Head of caudate nucleus (tissue), 42 donors: ENCODE results near the gene BCL2L13.

Experiments used
- DNase-seq, 42 donors: peaks; one replicate each; pipeline versions ENCODE4 v3.0.0 to v3.0.0-alpha.2; 2020 to 2021; ENCODE audit warnings: mixed read lengths in 7 of 42
- intact Hi-C: fragments of 100-400 bp; cut with DNase I; formaldehyde crosslinking; loops from one replicate; pipeline ENCODE4 v1.15.0; 2022

Gene BCL2L13, protein sequence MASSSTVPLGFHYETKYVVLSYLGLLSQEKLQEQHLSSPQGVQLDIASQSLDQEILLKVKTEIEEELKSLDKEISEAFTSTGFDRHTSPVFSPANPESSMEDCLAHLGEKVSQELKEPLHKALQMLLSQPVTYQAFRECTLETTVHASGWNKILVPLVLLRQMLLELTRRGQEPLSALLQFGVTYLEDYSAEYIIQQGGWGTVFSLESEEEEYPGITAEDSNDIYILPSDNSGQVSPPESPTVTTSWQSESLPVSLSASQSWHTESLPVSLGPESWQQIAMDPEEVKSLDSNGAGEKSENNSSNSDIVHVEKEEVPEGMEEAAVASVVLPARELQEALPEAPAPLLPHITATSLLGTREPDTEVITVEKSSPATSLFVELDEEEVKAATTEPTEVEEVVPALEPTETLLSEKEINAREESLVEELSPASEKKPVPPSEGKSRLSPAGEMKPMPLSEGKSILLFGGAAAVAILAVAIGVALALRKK

DNA sequence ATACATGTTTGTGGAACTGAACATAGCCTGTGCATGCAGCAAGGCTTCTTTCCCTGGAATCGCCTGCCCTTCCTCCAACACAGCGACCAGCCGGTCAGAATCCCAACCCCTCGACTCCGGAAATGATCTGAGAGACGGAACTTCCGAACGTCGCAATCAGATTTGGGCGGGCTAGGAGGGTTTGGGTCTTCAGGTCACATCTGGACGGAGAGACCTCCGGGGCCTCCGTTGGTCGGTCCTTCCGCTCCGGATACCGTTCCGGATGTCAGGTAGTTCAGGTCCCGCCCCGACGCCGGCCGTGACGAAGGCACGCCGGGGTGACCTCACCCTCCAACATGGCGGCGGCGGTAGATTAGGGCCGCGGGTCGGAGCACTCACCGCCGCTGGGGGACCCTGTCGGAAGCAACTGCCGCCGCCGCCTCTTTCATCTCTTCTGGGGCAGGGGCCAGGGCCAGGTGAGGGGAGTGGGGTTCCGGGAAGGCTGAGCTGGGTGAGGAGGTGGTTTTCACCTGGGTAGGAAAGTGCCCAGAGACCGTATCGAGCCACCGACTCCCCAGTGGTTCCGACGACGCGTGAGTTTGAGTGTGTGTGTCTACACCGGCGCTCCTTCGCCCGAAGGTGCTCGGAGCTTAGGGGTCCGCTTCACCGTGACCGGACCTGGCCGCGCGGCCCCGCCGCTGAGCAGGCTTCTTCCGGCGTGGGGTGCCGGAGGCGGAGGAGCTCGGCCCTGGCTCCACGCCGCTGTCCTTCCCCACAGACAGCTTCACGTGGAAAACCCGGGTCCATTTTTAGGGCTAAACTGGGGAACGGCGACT, at the start of gene BCL2L13:
TSS of gene BCL2L13 (plus strand) at position 326 of the 815 bp plus-strand sequence. CDS start 16,955 bp downstream, outside the sequence.
- intact Hi-C loops, result loop anchor here (2.0 kb wide), 1 partner anchor 76 kb away; the partner anchor contains the start of gene SLC25A18
- DNase-seq, result peak; percentile 84 to 97 (median 92)

GRCh38 chr22:17589810-17590375, 48.7 kb upstream of the BCL2L13 start:
- intact Hi-C loops, result no loop called here
- peak in 4 of 42 donors; percentile 10 to 34 (median 16) for DNase-seq

DNA sequence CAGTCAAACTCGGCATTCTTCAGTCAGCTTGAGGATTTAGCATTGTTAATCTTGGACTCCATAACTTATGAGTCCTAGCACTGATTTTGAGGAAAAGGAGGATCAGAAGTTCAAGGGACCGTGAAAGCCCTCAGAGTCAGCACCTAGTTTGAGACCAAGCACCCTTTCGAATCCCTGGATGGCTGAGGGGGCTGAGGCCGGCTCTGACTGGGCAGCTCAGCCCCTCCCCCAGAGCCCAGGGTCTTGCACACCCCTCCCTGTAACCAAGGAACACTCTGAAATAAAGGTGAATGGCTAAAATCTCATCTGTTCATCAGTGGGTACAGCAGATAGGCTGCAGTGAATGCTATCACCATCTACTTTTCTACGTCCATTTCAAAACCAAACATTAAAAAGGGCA, 48.0 kb upstream of the BCL2L13 start:
- intact Hi-C loops, result no loop called here
- DNase-seq, result peak in 2 of 42 donors; percentile 5 to 22

DNA sequence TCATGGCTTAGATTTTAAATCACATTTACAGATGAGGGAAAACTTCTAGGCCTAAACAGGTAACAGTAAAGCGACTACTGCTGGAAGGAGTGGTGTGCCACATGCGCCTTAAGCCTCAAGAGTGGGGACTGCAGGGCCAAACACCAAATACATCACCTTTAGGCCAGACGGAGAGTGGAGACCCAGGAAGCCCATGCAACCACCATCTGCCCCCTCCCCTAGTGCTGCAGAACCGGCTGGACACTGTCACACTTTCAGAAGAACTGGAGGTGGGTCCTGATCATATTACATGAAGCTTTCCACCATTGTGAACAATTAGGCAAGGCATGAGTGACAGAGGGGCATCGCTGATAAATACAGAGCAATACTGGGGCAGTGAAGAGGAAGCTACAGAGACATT, 46.4 kb upstream of the BCL2L13 start:
- DNase-seq, result peak in 3 of 42 donors; percentile 4 to 32 (median 26)
- intact Hi-C loops, result no loop called here

DNA sequence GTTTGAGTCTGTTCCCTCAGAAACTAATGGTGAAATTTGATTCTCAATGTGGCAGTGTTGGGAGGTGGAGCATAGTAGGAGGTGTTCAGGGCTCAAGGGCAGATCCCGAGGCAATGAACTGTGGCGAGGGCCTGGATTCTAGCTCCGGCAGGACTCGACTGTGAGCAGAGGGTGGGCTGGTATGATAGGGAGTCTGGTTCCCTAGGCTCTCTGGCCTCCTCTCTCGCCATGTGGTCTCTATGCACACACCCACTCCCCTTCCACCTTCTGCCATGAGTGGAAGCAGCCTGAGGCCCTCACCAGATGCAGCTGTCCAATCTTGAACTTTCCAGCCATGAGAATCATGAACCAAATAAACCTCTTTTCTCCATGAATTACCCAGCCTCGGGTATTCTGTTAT, 42.3 kb upstream of the BCL2L13 start:
- intact Hi-C loops, result no loop called here
- peak in 1 of 42 donors; percentile 22 for DNase-seq

- DNase-seq, result no peak
- intact Hi-C loops, result no loop called here
Measured at GRCh38 chr22:17597217-17597616, 41.3 kb upstream of the BCL2L13 start.

DNA sequence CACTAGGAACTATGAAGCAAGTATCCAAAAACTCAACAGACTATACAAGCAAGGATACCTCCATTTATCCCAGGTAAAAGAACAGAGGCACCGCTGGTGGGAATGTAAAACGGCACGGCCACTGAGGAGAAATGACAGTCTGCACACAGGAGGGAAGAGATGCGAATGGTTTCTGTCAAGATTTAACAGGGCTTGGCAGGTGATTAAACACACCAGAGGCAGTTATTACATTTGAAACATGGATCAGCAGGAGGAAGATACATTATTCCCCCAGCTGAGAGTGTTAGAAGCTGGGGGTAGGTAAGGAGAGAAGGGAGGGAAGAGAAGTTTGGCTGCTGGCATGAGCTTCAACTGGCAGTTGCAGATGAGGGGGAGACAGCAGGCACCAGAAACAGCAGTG, 40.2 kb upstream of the BCL2L13 start:
- intact Hi-C loops, result no loop called here
- DNase-seq, result no peak

DNA sequence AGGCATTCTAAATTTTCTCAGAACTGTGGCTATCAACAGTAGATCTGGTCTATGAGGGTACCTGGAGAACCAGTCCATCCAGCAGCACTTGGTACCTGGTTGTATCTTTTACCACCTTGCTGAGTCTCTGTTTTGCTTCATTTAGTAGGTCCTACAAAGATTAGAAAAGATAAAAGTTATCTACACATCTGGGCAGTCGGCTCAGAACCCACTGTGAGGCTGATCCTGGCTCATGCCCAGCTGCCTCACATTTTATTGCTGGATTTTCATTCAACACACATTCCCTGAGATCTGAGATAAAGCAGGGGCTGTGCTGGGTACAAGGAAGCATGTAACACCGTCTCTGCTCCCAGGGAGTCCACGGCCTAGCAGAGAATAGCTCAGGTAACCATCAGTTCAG, 37.5 kb upstream of the BCL2L13 start:
- DNase-seq, result no peak
- intact Hi-C loops, result no loop called here

GRCh38 chr22:17603668-17604067, 34.9 kb upstream of the BCL2L13 start:
- intact Hi-C loops, result no loop called here
- no peak for DNase-seq

DNA sequence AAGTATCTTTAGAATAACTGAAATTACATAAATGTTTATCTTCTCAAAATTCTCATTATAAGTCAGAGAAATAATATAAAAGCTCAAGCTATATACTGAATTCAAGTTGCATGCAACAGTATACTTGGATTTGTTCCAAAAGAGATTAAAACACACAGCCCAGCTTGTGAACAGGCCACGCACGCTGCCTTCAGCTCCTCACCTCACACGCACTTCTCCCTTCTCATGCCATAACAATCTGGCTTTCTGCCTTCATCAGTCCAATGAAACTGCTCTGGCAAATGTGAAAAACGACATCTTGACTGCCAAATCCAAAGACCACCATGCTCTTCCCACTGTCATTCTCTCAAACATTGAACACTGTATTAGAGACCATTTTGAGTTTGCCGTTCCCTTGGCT, 32.1 kb upstream of the BCL2L13 start:
- DNase-seq, result no peak
- intact Hi-C loops, result no loop called here

DNA sequence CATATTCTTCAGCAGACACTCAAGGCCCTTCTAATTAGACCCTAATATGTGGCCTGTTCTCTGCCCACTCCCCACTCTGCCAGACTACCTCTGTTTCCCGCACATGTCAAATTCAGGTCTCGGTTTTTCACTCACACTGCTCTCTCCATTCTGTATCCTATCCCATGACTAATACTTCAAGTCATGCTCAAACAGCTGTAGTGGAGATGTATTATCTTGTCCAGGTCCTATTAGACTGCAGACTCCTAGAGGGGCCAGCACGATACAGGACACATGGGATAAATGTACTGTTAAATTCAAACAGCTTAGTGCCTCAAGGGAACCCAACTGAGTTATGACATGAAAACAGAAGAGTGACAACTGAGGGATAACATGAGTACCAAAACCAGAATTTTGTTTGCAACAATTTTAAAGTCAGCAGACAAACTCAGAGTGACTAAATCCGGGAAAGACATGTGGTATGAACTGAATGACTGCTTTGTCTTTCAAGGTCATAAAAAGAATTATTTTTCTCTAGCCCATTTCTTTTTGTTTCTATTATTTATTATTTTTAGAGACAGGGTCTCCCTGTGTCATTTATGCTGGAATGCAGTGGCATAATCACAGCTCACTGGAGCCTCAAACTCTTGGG, 30.6 kb upstream of the BCL2L13 start:
- intact Hi-C loops, result no loop called here
- DNase-seq, result no peak

GRCh38 chr22:17612057-17612456, 26.5 kb upstream of the BCL2L13 start:
- no peak for DNase-seq
- intact Hi-C loops, result no loop called here

- intact Hi-C loops, result no loop called here
- DNase-seq, result no peak
Measured at GRCh38 chr22:17613280-17613679, 25.3 kb upstream of the BCL2L13 start.

DNA sequence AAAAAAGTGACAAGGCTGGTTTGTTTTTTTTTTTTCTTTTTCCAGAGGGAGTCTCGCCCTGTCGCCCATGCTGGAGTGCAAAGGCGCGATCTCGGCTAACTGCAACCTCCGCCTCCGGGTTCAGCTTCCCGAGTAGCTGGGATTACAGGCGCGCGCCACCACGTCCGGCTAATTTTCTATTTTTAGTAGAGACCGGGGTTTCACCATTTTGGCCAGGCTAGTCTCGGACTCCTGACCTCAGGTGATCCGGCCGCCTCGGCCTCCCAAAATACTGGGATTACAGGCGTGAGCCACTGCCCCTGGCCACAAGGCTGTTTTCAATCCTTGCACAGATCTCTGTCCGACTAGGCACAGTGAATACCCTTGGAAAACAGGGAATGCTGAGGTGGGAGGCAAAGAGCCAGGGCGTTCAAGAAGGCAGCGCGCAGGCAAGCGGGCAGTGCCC, 10.6 kb upstream of the BCL2L13 start:
- peak in 6 of 42 donors; percentile 2 to 27 (median 13) for DNase-seq
- intact Hi-C loops, result no loop called here

- DNase-seq, result peak; percentile 92 to 99 (median 97)
- intact Hi-C loops, result no loop called here
Measured at GRCh38 chr22:17628406-17629172, 10.0 kb upstream of the BCL2L13 start, which contains the start of gene ATP6V1E1. Gene ATP6V1E1, minus strand, starts transcription at chr22:17628749. Its CDS starts 114 bp downstream, at chr22:17628635.

GRCh38 chr22:17629173-17629489, 9.4 kb upstream of the BCL2L13 start:
- DNase-seq, result no peak

GRCh38 chr22:17629641-17630040, 8.9 kb upstream of the BCL2L13 start:
- intact Hi-C loops, result no loop called here
- DNase-seq, result no peak

More at GRCh38 chr22:17629173-17629489, 9.4 kb upstream of the BCL2L13 start:
- intact Hi-C loops, result no loop called here

- DNase-seq, result no peak
- intact Hi-C loops, result no loop called here
Measured at GRCh38 chr22:17631076-17631565, 7.4 kb upstream of the BCL2L13 start.
